ENCODE results near the gene RNF212.

DNA sequence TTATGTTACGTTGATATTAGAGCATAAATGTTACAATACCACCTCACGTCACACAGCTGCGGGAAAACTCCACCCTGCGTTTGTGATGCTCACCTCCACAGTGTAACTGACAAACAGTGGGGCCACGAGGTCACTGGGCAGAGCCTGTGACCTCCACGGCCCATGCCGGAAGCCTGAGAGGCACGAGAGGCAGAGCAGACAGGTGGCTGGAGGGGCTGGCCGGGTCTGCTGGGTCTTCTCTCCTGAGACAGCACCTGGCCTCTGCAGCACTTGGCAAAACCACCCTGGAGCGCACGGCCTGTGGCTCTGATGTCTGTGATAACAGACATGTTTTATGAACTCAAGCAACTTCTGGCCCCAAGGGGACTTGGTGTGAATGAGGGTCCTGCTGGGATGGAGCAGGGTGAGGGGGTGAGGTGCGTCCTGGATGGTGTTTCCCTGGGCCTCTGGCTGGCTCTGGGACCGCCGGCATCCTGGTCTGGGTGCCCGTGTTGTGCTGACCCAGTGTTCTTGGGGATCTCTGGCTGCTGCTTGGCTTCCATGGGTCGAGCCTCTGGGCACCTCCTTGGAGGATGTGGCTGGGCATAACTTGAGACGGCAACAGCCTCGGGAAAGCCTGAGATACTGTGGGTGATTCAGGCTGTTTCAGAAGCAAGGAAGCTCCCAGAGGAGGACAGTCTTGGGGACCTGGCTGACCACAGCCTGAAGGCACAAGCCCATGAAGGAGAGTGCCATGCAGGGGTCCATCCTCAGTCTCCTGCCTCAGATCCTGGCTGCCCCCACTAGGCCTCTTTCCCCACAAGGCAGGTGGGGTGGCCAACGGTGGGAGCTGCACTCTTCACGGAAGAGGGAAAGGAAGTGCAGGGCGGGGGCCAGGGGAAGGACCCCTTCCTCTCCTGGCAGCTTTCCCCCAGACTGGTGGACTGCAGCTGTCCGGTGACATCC, 19.7 kb downstream of the RNF212 start:
- TF ChIP-seq, protein P1, sequence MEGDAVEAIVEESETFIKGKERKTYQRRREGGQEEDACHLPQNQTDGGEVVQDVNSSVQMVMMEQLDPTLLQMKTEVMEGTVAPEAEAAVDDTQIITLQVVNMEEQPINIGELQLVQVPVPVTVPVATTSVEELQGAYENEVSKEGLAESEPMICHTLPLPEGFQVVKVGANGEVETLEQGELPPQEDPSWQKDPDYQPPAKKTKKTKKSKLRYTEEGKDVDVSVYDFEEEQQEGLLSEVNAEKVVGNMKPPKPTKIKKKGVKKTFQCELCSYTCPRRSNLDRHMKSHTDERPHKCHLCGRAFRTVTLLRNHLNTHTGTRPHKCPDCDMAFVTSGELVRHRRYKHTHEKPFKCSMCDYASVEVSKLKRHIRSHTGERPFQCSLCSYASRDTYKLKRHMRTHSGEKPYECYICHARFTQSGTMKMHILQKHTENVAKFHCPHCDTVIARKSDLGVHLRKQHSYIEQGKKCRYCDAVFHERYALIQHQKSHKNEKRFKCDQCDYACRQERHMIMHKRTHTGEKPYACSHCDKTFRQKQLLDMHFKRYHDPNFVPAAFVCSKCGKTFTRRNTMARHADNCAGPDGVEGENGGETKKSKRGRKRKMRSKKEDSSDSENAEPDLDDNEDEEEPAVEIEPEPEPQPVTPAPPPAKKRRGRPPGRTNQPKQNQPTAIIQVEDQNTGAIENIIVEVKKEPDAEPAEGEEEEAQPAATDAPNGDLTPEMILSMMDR (IDR thresholded peaks at IDR 0.05 in 2 of 3, conservative IDR thresholded peaks at IDR 0.05 in 1 of 3; ENCODE audit: control insufficient read depth in 2 of 3, extremely low read depth in 1 of 3, insufficient read depth in 1 of 3, low read depth in 3 of 3, low read length in 3 of 3) = no peak
- TF ChIP-seq TCF12 (IDR thresholded peaks at IDR 0.05; ENCODE audit: low read depth, low read length) (no peak), EP300 (IDR thresholded peaks at IDR 0.05; ENCODE audit: borderline replicate concordance in 1 of 2, control insufficient read depth in 1 of 2, low read depth in 2 of 2, low read length in 2 of 2) (no peak), HDAC2 (IDR thresholded peaks at IDR 0.05) (no peak), MTA2 (IDR thresholded peaks at IDR 0.05; ENCODE audit: low read depth) (no peak), CBX5 (IDR thresholded peaks at IDR 0.05; ENCODE audit: low read depth) (no peak), POLR2A (IDR thresholded peaks at IDR 0.05; ENCODE audit: low read depth, low read length) (no peak)

All from GM12878 (cell line).